Activated CD8-positive, alpha-beta memory T cell treated with anti-CD3 and anti-CD28 coated beads for 48 hours (primary cell): ENCODE data around the gene HDAC4.

Experiments used
- DNase-seq, 3 experiments: peaks; one replicate each; pipeline ENCODE4 v3.0.0-alpha.2; 2020; ENCODE audit warnings: low read depth in 2 of 3, low spot score in 2 of 3

The HDAC4 gene

GRCh38 chr2:239021224-239021623 lies 379.6 kb downstream of the HDAC4 start:
- DNase-seq, result no peak

DNA sequence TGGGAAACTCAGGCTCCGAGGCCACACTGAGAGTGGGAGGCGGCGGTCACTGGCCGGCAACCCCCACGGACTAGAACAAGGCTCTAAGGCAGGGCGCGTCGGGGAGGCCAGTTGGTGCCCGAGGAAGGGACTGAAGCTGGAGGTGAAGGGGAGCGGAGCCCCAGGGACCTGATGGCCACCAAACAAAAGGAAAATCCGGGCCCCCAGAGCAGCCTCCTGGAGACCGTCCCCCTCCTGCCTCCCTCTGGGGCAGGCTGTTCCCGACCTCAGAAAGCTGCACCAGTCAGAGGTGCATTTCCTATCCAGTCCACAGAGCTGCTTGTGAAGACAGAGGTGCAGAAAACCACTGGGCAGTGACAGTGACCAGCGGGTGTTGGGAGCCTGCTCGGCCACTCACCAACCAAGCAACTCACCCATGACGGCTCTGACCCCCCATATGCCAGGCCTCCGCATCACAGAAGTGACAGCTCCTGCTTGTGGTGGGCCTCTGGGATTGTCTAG lies 380.2 kb downstream of the HDAC4 start:
- DNase-seq, result no peak

- no peak for DNase-seq
Measured at GRCh38 chr2:239019183-239019581, 381.6 kb downstream of the HDAC4 start.

DNA sequence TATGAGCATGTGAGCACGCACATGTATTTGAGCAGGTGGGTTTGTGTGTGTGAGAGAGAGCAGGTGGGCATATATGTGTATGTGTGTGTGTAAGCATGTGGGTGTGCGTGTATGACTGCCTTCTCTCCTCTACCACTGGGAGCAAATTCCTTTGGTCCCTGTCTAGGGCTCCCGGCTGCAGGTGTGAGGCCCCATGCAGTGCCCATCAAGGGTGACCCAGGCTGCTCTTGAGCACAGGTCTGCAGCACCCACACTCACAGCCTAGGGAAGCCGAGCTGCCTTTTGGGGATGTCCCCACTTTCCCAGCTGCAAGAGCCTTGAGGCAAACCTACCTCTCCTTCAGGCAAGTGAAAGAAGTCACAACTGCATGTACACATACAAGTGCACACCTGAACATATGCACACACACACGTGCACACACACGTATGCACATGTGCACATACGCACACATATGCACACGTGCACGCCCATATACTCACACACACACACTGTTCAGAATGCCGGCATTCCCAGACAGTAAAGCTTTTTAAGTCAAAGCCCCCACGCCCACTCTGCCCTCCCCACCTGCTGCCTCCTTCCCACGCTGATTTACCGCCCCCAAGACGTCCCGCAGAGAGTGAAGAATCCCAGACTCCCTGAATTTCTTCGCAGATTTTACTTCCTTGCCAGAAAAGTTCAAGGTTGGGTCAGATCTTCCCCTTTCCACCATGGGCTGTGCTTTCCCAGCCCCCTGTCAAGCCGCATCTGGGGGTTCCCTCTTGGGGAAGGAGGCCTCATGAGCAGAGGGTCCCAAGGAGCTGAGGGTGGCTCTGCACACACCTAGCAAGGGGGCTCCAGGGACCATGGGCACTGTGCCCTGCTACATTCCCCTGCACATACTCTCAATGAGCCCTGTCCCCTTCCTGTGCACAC lies 382.3 kb downstream of the HDAC4 start:
- DNase-seq, result no peak

GRCh38 chr2:239017491-239018098 lies 383.2 kb downstream of the HDAC4 start:
- DNase-seq, result no peak

- no peak for DNase-seq
Measured at GRCh38 chr2:239015901-239016675, 384.7 kb downstream of the HDAC4 start.

- no peak for DNase-seq
Measured at GRCh38 chr2:239015218-239015900, 385.5 kb downstream of the HDAC4 start.

DNA sequence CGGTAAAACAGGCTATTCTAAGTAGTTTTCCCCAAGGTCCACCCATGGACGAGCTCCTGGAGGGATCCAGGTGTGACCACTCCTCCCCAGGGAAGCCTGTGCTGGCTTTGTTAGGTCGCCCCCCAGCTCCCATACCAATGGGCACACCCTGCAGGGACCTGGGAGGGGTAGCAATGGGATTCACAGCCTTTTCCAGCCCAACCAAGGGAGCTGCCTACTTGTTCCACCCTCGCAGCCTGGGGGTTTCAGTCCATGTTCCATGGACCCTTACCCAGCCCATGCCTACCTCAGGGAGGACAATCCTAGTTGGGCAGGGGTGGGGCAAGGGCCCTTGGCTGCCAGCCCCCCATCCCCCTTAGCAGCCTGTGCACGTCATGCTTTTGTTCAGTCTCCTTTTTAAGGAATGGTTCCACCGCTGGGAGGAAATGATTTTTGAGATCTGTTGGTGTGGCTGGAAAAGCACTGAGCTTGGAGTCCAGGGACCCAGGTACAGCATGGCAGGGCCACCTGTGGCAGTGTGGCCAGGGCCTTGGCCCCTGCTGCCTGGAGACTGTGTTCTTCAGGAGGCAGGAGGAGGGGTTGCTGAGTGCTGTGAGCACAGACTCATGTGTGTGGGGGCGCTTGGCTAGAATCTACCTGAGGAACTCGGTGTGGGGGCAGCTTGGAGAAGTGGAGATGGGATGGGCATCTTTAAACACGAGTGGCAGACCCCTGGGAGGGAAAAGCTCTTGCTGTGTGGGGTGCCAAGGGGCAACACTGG lies 386.2 kb downstream of the HDAC4 start:
- no peak for DNase-seq

GRCh38 chr2:239013678-239013976 lies 387.2 kb downstream of the HDAC4 start:
- DNase-seq, result no peak

GRCh38 chr2:239012936-239013677 lies 387.7 kb downstream of the HDAC4 start:
- DNase-seq, result no peak

DNA sequence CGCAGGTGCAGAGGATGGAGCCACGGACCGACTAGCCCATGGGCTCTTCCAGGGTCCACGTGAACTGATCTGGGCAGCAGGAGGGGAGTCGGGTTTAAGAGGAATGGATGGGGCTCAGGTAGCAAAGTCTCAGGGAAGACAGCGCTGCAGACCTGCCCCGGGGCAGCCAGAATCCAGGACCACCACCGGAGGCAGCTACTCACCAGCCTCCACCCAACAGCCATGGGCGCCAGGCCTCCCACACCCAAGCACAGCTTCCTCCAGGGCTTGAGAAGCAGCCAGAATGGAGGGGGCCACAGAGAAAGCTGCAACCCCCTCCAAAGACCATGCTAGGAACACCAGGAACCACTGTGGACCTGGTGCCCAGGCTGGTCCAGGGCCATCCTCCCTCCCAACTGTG lies 388.6 kb downstream of the HDAC4 start:
- no peak for DNase-seq

- no peak for DNase-seq
Measured at GRCh38 chr2:239009589-239009961, 391.2 kb downstream of the HDAC4 start.

- no peak for DNase-seq
Measured at GRCh38 chr2:239008677-239009588, 391.9 kb downstream of the HDAC4 start.

GRCh38 chr2:239008004-239008403 lies 392.8 kb downstream of the HDAC4 start:
- no peak for DNase-seq

DNA sequence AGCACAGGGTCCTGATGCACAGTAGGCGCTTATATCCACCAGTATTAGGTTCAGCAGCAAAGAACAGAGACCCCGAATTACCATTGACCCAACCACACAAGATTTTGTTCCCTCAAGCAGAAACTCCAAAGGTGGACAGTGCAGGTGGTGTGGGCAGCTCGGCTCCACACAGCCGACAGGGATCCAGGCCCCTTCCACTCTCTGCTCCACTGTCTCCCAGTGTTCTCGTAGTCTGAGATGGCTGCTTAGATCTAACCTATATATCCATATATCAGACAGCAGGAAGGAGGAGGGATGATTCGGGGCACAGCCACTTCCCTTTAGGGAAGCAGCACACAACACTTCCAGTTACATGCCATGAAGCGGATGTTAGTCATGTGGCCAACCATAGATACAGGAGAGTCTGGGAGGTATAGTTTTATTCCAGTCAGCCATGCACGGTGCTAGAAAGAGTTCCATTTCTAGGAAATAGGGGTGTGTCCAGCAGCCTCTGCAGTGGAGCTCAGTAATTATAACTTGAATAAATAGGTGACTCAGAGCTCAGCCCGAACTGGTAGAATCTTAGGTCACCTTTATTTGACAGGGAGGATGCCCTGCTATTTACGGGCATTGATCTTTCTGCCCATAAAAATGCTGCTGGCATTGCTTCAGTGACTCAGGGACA lies 394.1 kb downstream of the HDAC4 start:
- DNase-seq, result no peak

GRCh38 chr2:239005586-239005985 lies 395.2 kb downstream of the HDAC4 start:
- no peak for DNase-seq

DNA sequence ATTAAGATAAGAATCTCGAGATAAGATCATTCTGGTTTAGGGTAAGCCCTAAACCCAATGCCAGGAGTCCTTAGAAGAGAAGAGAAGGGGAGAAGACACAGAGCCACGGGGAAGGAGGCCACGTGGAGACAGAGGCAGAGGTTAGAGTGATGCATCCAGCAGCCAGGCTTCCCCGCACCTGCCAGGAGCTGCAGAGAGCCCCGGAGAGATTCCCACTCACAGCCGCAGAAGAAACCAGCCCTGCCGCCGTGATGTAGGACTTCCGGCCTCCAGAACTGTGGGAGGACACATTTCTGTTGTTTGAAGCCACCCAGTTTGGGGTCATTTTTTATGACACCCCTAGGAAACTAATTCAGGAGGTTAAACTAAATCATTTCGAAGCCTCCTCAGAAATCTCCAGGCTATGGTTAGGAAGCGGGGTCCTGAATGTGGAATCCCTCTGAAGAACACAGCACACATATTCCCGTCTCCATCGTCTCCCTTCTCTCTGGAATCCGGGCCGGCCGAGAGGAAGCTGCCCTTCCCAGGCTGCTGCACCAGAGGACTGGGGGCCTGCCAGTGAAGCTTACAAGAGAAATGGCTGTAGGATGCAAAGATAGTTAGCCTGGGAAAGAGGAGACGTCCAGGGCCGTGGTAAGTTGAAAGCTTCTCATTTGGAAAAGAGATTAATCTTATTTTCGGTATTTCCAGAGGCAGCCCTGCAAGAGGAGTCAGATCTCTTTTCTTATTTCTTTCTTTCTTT lies 396.4 kb downstream of the HDAC4 start:
- no peak for DNase-seq
